OCI-LY7 (cell line): ENCODE data around the gene CAPN13. TPM values are rescaled to one million over a fixed set of nuclear protein-coding genes. Genes with fewer than 3 reads are reported as not detected.

Source experiments
- BruUV-seq: library from RNA; stranded (reverse); fragments of 400-500 nt; replicated peaks from 2 replicates; lab custom pipeline; 2021; lab: Mats Ljungman, UMichigan
- CTCF ChIA-PET: fragments of 300-600 bp; sonication (Branson Sonifier 250); formaldehyde crosslinking; loops from one replicate; lab custom pipeline; 2022; ENCODE audit warnings: antibody characterized with exemption; ENCODE audit not compliant: unreplicated experiment; lab: Charles Lee
- POLR2A ChIA-PET: fragments of 300-600 bp; sonication (Branson Sonifier 250); formaldehyde crosslinking; loops from one replicate; lab custom pipeline; 2022; ENCODE audit warnings: antibody characterized with exemption; lab: Charles Lee
- DNase-seq: peaks from one replicate; pipeline ENCODE4 v3.0.0-alpha.2; 2015; ENCODE audit warnings: low spot score
- H2AFZ ChIP-seq: fragments of 200-600 bp; sonication (generic), shearing (Covaris generic); 2 replicates; pipeline ENCODE4 v1.6.1; 2014; ENCODE audit warnings: mild to moderate bottlenecking, antibody characterized with exemption, low read length, moderate library complexity
- H3K27ac ChIP-seq: fragments of 200-600 bp; sonication (generic); 2 replicates; pipeline ENCODE4 v1.5.1; 2014; ENCODE audit warnings: mixed run types, low read depth, mild to moderate bottlenecking, moderate library complexity, low read length, inconsistent platforms; ENCODE audit not compliant: poor library complexity, severe bottlenecking
- H3K36me3 ChIP-seq: fragments of 200-600 bp; sonication (generic); 2 replicates; pipeline ENCODE4 v1.6.1; 2014; ENCODE audit warnings: mild to moderate bottlenecking, antibody characterized with exemption, low read length, moderate library complexity, mixed read lengths; ENCODE audit not compliant: insufficient read depth
- H3K4me1 ChIP-seq: fragments of 200-600 bp; sonication (generic); 2 replicates; pipeline ENCODE4 v1.5.1; 2014; ENCODE audit warnings: mild to moderate bottlenecking, low read length; ENCODE audit not compliant: insufficient read depth, poor library complexity, severe bottlenecking
- H3K4me2 ChIP-seq: fragments of 200-600 bp; sonication (generic); 2 replicates; pipeline ENCODE4 v1.6.1; 2014; ENCODE audit warnings: mild to moderate bottlenecking, low read length
- H3K4me3 ChIP-seq: fragments of 200-600 bp; sonication (generic); 2 replicates; pipeline ENCODE4 v1.5.1; 2014; ENCODE audit warnings: mild to moderate bottlenecking, low read depth, low read length; ENCODE audit not compliant: poor library complexity, severe bottlenecking
- H3K79me2 ChIP-seq: fragments of 200-600 bp; sonication (generic); 2 replicates; pipeline ENCODE4 v1.6.1; 2016; ENCODE audit warnings: low read depth, mild to moderate bottlenecking, low read length, moderate library complexity, mixed read lengths; ENCODE audit not compliant: insufficient read depth
- H3K9me2 ChIP-seq: fragments of 200-600 bp; sonication (generic); 2 replicates; pipeline ENCODE4 v1.6.1; 2016; ENCODE audit warnings: mild to moderate bottlenecking, low read length, mixed read lengths; ENCODE audit not compliant: insufficient read depth
- H3K9me3 ChIP-seq: fragments of 200-600 bp; sonication (generic); 2 replicates; pipeline ENCODE4 v1.6.1; 2014; ENCODE audit warnings: mild to moderate bottlenecking, mixed run types, low read length, mixed read lengths
- H4K20me1 ChIP-seq: fragments of 200-600 bp; sonication (generic); 2 replicates; pipeline ENCODE4 v1.6.1; 2014; ENCODE audit warnings: mild to moderate bottlenecking, antibody characterized with exemption, low read length, moderate library complexity, mixed read lengths; ENCODE audit not compliant: insufficient read depth
- EZH2phosphoT487 ChIP-seq: fragments of 200-600 bp; sonication (generic); IDR thresholded peaks from 2 replicates; pipeline ENCODE4 v1.6.1; 2018; ENCODE audit warnings: low read depth, borderline replicate concordance, mild to moderate bottlenecking, mixed run types, antibody characterized with exemption, low read length, moderate library complexity, mixed read lengths
- intact Hi-C: fragments of 100-400 bp; cut with micrococcal nuclease; formaldehyde crosslinking; loops from one replicate; pipeline ENCODE4 v1.10.0; 2022; ENCODE audit not compliant: unreplicated experiment
- total RNA-seq, 2 experiments: library from RNA; depleted of rRNA in 1 of 2; stranded (reverse); fragments of >200 nt in 1 of 2; shearing (Covaris generic) in 1 of 2; gene quantifications; 2 replicates each; pipeline ENCODE4 v1.2.3, GENCODE V29; 2014 to 2022
- TF ChIP-seq, protein P1 (sequence below): fragments of 200-600 bp; sonication (generic); conservative IDR thresholded peaks from 2 replicates; pipeline ENCODE4 v1.5.1; 2014; ENCODE audit warnings: mild to moderate bottlenecking, antibody characterized with exemption, low read length, moderate library complexity, mixed read lengths

The CAPN13 gene
- total RNA-seq, 2 experiments from 2014 or later: 0.13 TPM; not detected in 1

DNA sequence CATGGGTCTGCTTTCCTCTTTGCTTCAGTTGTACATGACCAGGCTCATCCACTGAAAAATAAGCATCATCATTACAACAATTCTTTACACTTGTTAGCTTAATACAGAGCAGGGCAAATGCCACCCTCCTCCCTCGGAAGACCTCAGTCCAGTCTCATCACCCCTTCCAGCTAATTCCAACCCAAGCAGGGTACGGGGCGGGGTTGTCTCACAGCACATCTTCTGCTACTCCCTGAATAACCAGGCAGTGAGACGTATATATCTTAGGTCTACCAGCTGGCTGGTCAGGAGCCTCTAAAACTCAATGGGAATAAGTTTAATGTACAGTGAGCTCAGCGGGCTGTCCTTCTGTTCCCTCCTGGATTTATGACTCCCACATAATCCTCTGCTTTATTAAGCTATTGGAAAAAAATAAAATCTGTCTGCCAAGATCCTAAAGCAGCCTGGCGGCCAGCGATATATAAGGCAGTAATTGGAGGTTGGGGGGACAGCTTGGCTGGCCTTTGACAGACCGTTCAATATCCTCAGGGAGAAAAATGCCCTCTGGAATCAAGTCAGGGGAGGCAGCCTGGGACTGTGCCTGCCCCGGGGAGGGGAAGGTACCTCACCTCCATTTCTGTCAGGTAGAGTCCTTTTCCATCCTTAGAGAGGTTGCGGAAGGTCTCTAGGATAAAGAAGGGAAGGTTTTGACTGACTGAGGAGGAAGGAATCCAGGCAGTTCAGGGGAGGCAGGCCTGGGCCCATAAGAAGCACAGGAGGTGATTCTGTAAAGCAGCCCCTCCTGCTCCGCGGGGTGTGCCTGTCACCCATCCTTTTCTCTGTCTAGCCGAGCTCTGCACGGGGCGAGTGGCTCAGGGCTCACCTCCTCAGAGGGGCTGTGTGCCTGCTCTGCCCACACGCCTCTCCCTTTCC, 76.3 kb downstream of the CAPN13 start:
- H3K4me2 ChIP-seq: no peak overlapping the region
- no peak overlapping the region for H2AFZ ChIP-seq
- POLR2A ChIA-PET: no interaction called here
- TF ChIP-seq, protein P1, sequence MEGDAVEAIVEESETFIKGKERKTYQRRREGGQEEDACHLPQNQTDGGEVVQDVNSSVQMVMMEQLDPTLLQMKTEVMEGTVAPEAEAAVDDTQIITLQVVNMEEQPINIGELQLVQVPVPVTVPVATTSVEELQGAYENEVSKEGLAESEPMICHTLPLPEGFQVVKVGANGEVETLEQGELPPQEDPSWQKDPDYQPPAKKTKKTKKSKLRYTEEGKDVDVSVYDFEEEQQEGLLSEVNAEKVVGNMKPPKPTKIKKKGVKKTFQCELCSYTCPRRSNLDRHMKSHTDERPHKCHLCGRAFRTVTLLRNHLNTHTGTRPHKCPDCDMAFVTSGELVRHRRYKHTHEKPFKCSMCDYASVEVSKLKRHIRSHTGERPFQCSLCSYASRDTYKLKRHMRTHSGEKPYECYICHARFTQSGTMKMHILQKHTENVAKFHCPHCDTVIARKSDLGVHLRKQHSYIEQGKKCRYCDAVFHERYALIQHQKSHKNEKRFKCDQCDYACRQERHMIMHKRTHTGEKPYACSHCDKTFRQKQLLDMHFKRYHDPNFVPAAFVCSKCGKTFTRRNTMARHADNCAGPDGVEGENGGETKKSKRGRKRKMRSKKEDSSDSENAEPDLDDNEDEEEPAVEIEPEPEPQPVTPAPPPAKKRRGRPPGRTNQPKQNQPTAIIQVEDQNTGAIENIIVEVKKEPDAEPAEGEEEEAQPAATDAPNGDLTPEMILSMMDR: no peak
- no peak for TF ChIP-seq EZH2phosphoT487
- no peak for DNase-seq
- BruUV-seq: no TSS peak
- H3K36me3 ChIP-seq: no peaks in the 10 kb centered on the region
- H3K9me3 ChIP-seq: no peaks in the 10 kb centered on the region
- H3K79me2 ChIP-seq: no peaks in the 10 kb centered on the region
- H3K27ac ChIP-seq: no peak overlapping the region
- no peaks in the 10 kb centered on the region for H3K9me2 ChIP-seq
- CTCF ChIA-PET: interaction anchor here (0.6 kb wide), 1 partner anchor 142 kb away, joined by 3 read pairs; no protein-coding TSS in a partner anchor
- H3K4me3 ChIP-seq: no peak overlapping the region
- H4K20me1 ChIP-seq: no peaks in the 10 kb centered on the region
- no peaks in the 10 kb centered on the region for H3K4me1 ChIP-seq
- intact Hi-C loops: no loop called here

DNA sequence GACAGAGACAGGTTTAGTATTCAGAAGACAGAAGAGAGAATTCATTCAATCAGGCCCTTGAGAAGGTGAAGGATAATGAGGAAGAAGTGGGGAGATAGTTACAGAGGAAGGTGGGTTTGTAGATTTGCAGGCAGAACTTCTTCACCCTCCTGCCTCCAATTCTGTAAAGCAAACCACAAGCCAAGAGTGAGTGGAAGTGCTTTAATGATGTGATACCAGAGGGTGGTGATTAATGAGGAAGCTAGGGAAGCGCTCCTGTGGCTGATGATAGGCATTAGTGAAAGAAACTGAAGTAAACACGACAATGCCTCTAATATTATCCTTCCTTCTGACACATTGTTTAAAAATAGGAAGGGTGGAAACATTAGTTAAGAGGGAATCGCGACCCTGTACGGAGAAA, 78.2 kb downstream of the CAPN13 start:
- CTCF ChIA-PET: no interaction called here
- BruUV-seq: no TSS peak
- Histone ChIP-seq H4K20me1 (no peaks in the 10 kb centered on the region), H2AFZ (no peak overlapping the region), H3K9me2 (no peaks in the 10 kb centered on the region), H3K36me3 (no peaks in the 10 kb centered on the region), H3K4me1 (no peaks in the 10 kb centered on the region), H3K4me2 (no peak overlapping the region), H3K79me2 (no peaks in the 10 kb centered on the region), H3K27ac (no peak overlapping the region), H3K4me3 (no peak overlapping the region), H3K9me3 (no peaks in the 10 kb centered on the region)
- intact Hi-C loops: no loop called here
- TF ChIP-seq EZH2phosphoT487: no peak
- TF ChIP-seq, protein P1: no peak
- POLR2A ChIA-PET: interaction anchor here (0.6 kb wide), 1 partner anchor 105 kb away, joined by 4 read pairs; no protein-coding TSS in a partner anchor
- DNase-seq: no peak
